IMR-90 (cell line): ENCODE data around the gene SIGLEC14. TPM values are rescaled to one million over a fixed set of nuclear protein-coding genes. Genes with fewer than 3 reads are reported as not detected.

ENCODE experiments used
- ATAC-seq: fragments of 200-7000 bp; cut with Tn5 transposase; 2 replicates; pipeline ENCODE4 v1.9.1; 2020; ENCODE audit warnings: low read depth, mild to moderate bottlenecking, moderate library complexity
- BruUV-seq: library from RNA; stranded (reverse); fragments of 400-500 nt; replicated peaks from 2 replicates; lab custom pipeline; 2021; lab: Mats Ljungman, UMichigan
- CTCF ChIA-PET: fragments of 300-600 bp; formaldehyde crosslinking; extraction: SDS; loops from one replicate; lab custom pipeline; 2021; ENCODE audit warnings: antibody characterized with exemption; lab: Yijun Ruan, JAX
- POLR2A ChIA-PET: fragments of 300-600 bp; sonication (Branson Sonifier 250); formaldehyde crosslinking; loops from one replicate; lab custom pipeline; 2022; ENCODE audit warnings: antibody characterized with exemption; ENCODE audit not compliant: unreplicated experiment; lab: Charles Lee
- DNase-seq: peaks from one replicate; pipeline ENCODE4 v3.0.0; 2013
- H2AFZ ChIP-seq: replicated peaks from 2 replicates; pipeline ENCODE3; 2013; ENCODE audit warnings: low read length, mild to moderate bottlenecking; ENCODE audit not compliant: poor library complexity
- H2AK5ac ChIP-seq: 2 replicates; pipeline ENCODE4 v1.6.1; 2013; ENCODE audit warnings: low read depth, low read length, inconsistent platforms
- H2AK9ac ChIP-seq: replicated peaks from 2 replicates; pipeline ENCODE3; 2013; ENCODE audit warnings: mild to moderate bottlenecking, low read depth, low read length, moderate library complexity; ENCODE audit not compliant: poor library complexity
- H2BK120ac ChIP-seq: 2 replicates; pipeline ENCODE4 v1.6.1; 2013; ENCODE audit warnings: low read depth, low read length, inconsistent platforms
- H2BK15ac ChIP-seq: 3 replicates; pipeline ENCODE4 v1.6.1; 2013; ENCODE audit warnings: low read depth, low read length, inconsistent platforms
- H2BK20ac ChIP-seq: 2 replicates; pipeline ENCODE4 v1.6.1; 2013; ENCODE audit warnings: low read depth, mild to moderate bottlenecking, inconsistent platforms, low read length, moderate library complexity
- H2BK5ac ChIP-seq: 2 replicates; pipeline ENCODE4 v1.6.1; 2013; ENCODE audit warnings: mild to moderate bottlenecking, low read depth, low read length, inconsistent platforms; ENCODE audit not compliant: poor library complexity, severe bottlenecking
- H3K14ac ChIP-seq: replicated peaks from 2 replicates; pipeline ENCODE4 v1.6.1; 2013; ENCODE audit warnings: low read depth, low read length, inconsistent platforms
- H3K18ac ChIP-seq: 2 replicates; pipeline ENCODE4 v1.6.1; 2013; ENCODE audit warnings: low read depth, low read length, control low read depth
- H3K23ac ChIP-seq: 2 replicates; pipeline ENCODE4 v1.6.1; 2013; ENCODE audit warnings: low read depth, low read length, inconsistent platforms
- H3K27ac ChIP-seq: 2 replicates; pipeline ENCODE4 v1.5.1; 2013; ENCODE audit warnings: mild to moderate bottlenecking, control low read depth, low read length; ENCODE audit not compliant: insufficient read depth
- H3K27me3 ChIP-seq: 2 replicates; pipeline ENCODE4 v1.6.1; 2013; ENCODE audit warnings: low read length; ENCODE audit not compliant: control insufficient read depth, insufficient read depth
- H3K36me3 ChIP-seq: 2 replicates; pipeline ENCODE4 v1.6.1; 2013; ENCODE audit warnings: low read length, mixed read lengths; ENCODE audit not compliant: control insufficient read depth, insufficient read depth
- H3K4ac ChIP-seq: 2 replicates; pipeline ENCODE4 v1.6.1; 2013; ENCODE audit warnings: low read depth, low read length, inconsistent platforms
- H3K4me1 ChIP-seq: 2 replicates; pipeline ENCODE4 v1.6.1; 2013; ENCODE audit warnings: low read length, mixed read lengths; ENCODE audit not compliant: control insufficient read depth, insufficient read depth
- H3K4me2 ChIP-seq: 2 replicates; pipeline ENCODE4 v1.6.1; 2013; ENCODE audit warnings: low read depth, mild to moderate bottlenecking, control low read depth, low read length, moderate library complexity
- H3K4me3 ChIP-seq: 2 replicates; pipeline ENCODE4 v1.5.1; 2013; ENCODE audit warnings: low read depth, mild to moderate bottlenecking, control low read depth, low read length, moderate library complexity; ENCODE audit not compliant: insufficient read depth
- H3K56ac ChIP-seq: 2 replicates; pipeline ENCODE4 v1.6.1; 2013; ENCODE audit warnings: low read length, inconsistent platforms; ENCODE audit not compliant: insufficient read depth; ENCODE audit errors: extremely low read depth
- H3K79me1 ChIP-seq, 2 experiments: 2 replicates each; pipeline ENCODE4 v1.6.1; 2013; ENCODE audit warnings: low read length in 2 of 2, inconsistent platforms in 1 of 2, low read depth in 1 of 2
- H3K9ac ChIP-seq: 2 replicates; pipeline ENCODE4 v1.6.1; 2013; ENCODE audit warnings: low read depth, low read length, control low read depth
- H3K9me1 ChIP-seq: 2 replicates; pipeline ENCODE4 v1.6.1; 2013; ENCODE audit warnings: low read length, inconsistent platforms; ENCODE audit not compliant: insufficient read depth
- H3K9me3 ChIP-seq: 2 replicates; pipeline ENCODE4 v1.6.1; 2013; ENCODE audit warnings: low read length; ENCODE audit not compliant: control insufficient read depth, insufficient read depth
- H4K20me1 ChIP-seq: 2 replicates; pipeline ENCODE4 v1.6.1; 2013; ENCODE audit warnings: low read length, inconsistent platforms; ENCODE audit not compliant: insufficient read depth
- H4K5ac ChIP-seq: 2 replicates; pipeline ENCODE4 v1.6.1; 2013; ENCODE audit warnings: mild to moderate bottlenecking, low read depth, low read length, control low read depth
- H4K8ac ChIP-seq, 2 experiments: 2 replicates each; pipeline ENCODE4 v1.6.1; 2013; ENCODE audit warnings: low read depth in 2 of 2, low read length in 2 of 2, control low read depth in 1 of 2, inconsistent platforms in 1 of 2
- H4K91ac ChIP-seq: 2 replicates; pipeline ENCODE4 v1.6.1; 2013; ENCODE audit warnings: low read depth, low read length, inconsistent platforms; ENCODE audit not compliant: insufficient read depth
- BHLHE40 ChIP-seq: fragments of 150-350 bp; IDR thresholded peaks from 2 replicates; pipeline ENCODE4 v1.6.1; 2016; ENCODE audit warnings: mild to moderate bottlenecking, low read depth, low read length
- CEBPB ChIP-seq: IDR thresholded peaks from 2 replicates; pipeline ENCODE4 v1.6.1; 2012; ENCODE audit warnings: low read depth, low read length, improper control_type of control experiment
- CHD1 ChIP-seq: IDR thresholded peaks from 2 replicates; pipeline ENCODE4 v1.6.1; 2012; ENCODE audit warnings: low read depth, low read length, improper control_type of control experiment
- FOS ChIP-seq: fragments of 150-350 bp; IDR thresholded peaks from 2 replicates; pipeline ENCODE4 v1.6.1; 2016; ENCODE audit warnings: low read depth, low read length
- MAFK ChIP-seq: IDR thresholded peaks from 2 replicates; pipeline ENCODE4 v1.6.1; 2012; ENCODE audit warnings: low read depth, low read length, improper control_type of control experiment
- MAZ ChIP-seq: IDR thresholded peaks from 2 replicates; pipeline ENCODE4 v1.6.1; 2012; ENCODE audit warnings: low read depth, mild to moderate bottlenecking, low read length, improper control_type of control experiment, moderate library complexity, borderline replicate concordance
- MXI1 ChIP-seq: IDR thresholded peaks from 2 replicates; pipeline ENCODE4 v1.6.1; 2012; ENCODE audit warnings: low read depth, mild to moderate bottlenecking, low read length, moderate library complexity, borderline replicate concordance
- NFE2L2 ChIP-seq: fragments of 150-350 bp; IDR thresholded peaks from 2 replicates; pipeline ENCODE4 v1.6.1; 2016; ENCODE audit warnings: low read depth, mild to moderate bottlenecking, low read length
- POLR2A ChIP-seq: IDR thresholded peaks from 2 replicates; pipeline ENCODE4 v1.6.1; 2012; ENCODE audit warnings: mild to moderate bottlenecking, low read depth, low read length
- RAD21 ChIP-seq: IDR thresholded peaks from 2 replicates; pipeline ENCODE4 v1.6.1; 2012; ENCODE audit warnings: low read length, improper control_type of control experiment
- RCOR1 ChIP-seq: IDR thresholded peaks from 2 replicates; pipeline ENCODE4 v1.6.1; 2012; ENCODE audit warnings: mild to moderate bottlenecking, low read length, improper control_type of control experiment; ENCODE audit not compliant: insufficient replicate concordance
- RFX5 ChIP-seq: IDR thresholded peaks from 2 replicates; pipeline ENCODE4 v1.8.0; 2012; ENCODE audit warnings: low read depth, mild to moderate bottlenecking, low read length, moderate library complexity
- SMC3 ChIP-seq: fragments of 150-350 bp; IDR thresholded peaks from 2 replicates; pipeline ENCODE4 v1.6.1; 2016; ENCODE audit warnings: low read depth, mild to moderate bottlenecking, antibody characterized with exemption, low read length, moderate library complexity
- WGBS, 2 experiments: methylation state at CpG; one replicate each; pipeline versions ENCODE4 v1.1.5 to v1.1.7; 2013; ENCODE audit warnings: missing lambda C conversion rate in 2 of 2; ENCODE audit not compliant: insufficient read length in 1 of 2; ENCODE audit errors: extremely low coverage in 2 of 2; 5-methylcytosine and 5-hydroxymethylcytosine counted together
- dilution Hi-C: fragments of 300-500 bp; cut with HindIII; formaldehyde crosslinking; loops from one replicate; pipeline ENCODE4 v1.14.3; 2018; ENCODE audit warnings: low sequenced_read_pairs; ENCODE audit not compliant: unreplicated experiment
- in situ Hi-C: fragments of 300-500 bp; cut with MboI; formaldehyde crosslinking; loops from 3 replicates; pipeline ENCODE4 v1.14.3; 2019; ENCODE audit warnings: low sequenced_read_pairs, inconsistent platforms, mixed read lengths
- intact Hi-C: fragments of 100-400 bp; cut with micrococcal nuclease; formaldehyde crosslinking; loops from 2 replicates; pipeline ENCODE4 v1.10.0; 2022
- polyA plus RNA-seq, 3 experiments: library from polyadenylated mRNA; depleted of rRNA; stranded (reverse); fragments of >200 nt; gene quantifications; 2 replicates each; pipeline ENCODE4 v1.2.3, GENCODE V29; 2012; ENCODE audit warnings: low replicate concordance in 1 of 3
- total RNA-seq: library from RNA; depleted of rRNA; stranded (reverse); fragments of >200 nt; gene quantifications from 2 replicates; pipeline ENCODE4 v1.2.3, GENCODE V29; 2012
- TF ChIP-seq, protein P1 (sequence below): conservative IDR thresholded peaks from 2 replicates; pipeline ENCODE4 v1.5.1; 2012; ENCODE audit warnings: mild to moderate bottlenecking, low read depth, low read length, improper control_type of control experiment
- TF ChIP-seq, protein P2 (sequence below): fragments of 150-350 bp; IDR thresholded peaks from 2 replicates; pipeline ENCODE4 v1.6.1; 2017; ENCODE audit warnings: mild to moderate bottlenecking, antibody characterized with exemption, low read length, low read depth
- TF ChIP-seq, protein P3 (sequence below): fragments of 150-350 bp; IDR thresholded peaks from 2 replicates; pipeline ENCODE4 v1.6.1; 2016; ENCODE audit warnings: low read depth, mild to moderate bottlenecking, low read length, moderate library complexity, borderline replicate concordance

The SIGLEC14 gene
- total and polyA plus RNA-seq, 2 of the 4 experiments (the other 2 are of a cell fraction) = not detected

DNA sequence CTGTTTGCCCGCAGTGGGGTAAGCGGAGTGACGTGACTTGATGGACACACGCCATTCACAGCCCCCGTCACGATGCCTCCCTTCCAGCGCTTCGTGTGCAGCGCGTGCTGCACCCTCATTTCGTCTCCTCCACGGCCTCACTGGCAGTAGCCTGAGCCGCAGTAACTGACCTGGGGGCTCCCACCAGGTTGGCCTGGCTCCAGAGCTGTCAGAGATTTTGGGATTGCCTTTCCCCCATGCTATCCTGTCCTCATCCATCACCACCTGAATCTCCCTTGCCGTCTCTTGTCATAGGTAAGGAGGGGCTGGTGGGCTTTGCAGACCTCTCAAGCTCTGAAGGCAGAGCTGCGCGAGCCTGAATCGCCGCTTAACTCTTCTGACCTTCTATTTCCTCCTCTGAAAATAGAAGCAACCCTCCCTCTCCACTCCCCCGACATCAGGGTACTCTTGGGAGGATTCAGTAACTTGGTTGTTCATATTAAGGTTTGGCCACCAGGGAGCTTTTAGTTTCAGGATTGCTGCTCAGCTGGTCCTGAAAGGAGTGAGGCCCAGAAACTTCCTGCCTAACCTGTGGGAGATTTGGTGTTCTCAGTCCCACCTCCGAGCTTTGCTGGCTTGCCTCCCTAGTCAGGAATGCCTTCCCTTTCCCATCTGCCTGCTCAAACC lies 44.3 kb downstream of the SIGLEC14 start:
- whole genome bisulfite sequencing, 2 experiments = 91% methylated on average over 5 of the region's 20 CpGs; no CpG with 5 or more reads in 1 of the 2 experiments

More for the DNA sequence above, 44.3 kb downstream of the SIGLEC14 start:
- in situ Hi-C loops (no loop called here), dilution Hi-C loops (no loop called here), intact Hi-C loops (no loop called here)
- Histone ChIP-seq H2BK15ac (no peak overlapping the region), H3K4me3 (no peak overlapping the region), H3K4me1 (no peaks in the 10 kb centered on the region), H3K79me1 (no peaks in the 10 kb centered on the region), H3K9me1 (no peaks in the 10 kb centered on the region), H3K27ac (no peak overlapping the region), H3K9ac (no peak overlapping the region), H3K23ac (no peak overlapping the region), H2BK20ac (no peak overlapping the region), H2BK120ac (no peak overlapping the region), H3K18ac (no peak overlapping the region), H4K20me1 (no peaks in the 10 kb centered on the region), H4K91ac (no peak overlapping the region), H2BK5ac (no peak overlapping the region), H4K5ac (no peak overlapping the region), H2AK5ac (no peak overlapping the region), H4K8ac (no peak overlapping the region), H2AFZ (no peak overlapping the region), H3K56ac (no peak overlapping the region; the same call in 1 of the 2 replicates), H3K27me3 (peaks cover 7% of the 10 kb centered on the region), H3K14ac (no peak overlapping the region), H2AK9ac (no peak overlapping the region), H3K4ac (no peak overlapping the region), H3K9me3 (no peaks in the 10 kb centered on the region), H3K4me2 (no peak overlapping the region), H3K36me3 (no peaks in the 10 kb centered on the region)
- no peak for DNase-seq
- ChIA-PET CTCF (interaction anchor here (1.1 kb wide), 1 partner anchor 123 kb away, joined by 5 read pairs; no protein-coding TSS in a partner anchor), POLR2A (no interaction called here)
- no peak for ATAC-seq
- no peak for TF ChIP-seq CHD1
- TF ChIP-seq, protein P1, sequence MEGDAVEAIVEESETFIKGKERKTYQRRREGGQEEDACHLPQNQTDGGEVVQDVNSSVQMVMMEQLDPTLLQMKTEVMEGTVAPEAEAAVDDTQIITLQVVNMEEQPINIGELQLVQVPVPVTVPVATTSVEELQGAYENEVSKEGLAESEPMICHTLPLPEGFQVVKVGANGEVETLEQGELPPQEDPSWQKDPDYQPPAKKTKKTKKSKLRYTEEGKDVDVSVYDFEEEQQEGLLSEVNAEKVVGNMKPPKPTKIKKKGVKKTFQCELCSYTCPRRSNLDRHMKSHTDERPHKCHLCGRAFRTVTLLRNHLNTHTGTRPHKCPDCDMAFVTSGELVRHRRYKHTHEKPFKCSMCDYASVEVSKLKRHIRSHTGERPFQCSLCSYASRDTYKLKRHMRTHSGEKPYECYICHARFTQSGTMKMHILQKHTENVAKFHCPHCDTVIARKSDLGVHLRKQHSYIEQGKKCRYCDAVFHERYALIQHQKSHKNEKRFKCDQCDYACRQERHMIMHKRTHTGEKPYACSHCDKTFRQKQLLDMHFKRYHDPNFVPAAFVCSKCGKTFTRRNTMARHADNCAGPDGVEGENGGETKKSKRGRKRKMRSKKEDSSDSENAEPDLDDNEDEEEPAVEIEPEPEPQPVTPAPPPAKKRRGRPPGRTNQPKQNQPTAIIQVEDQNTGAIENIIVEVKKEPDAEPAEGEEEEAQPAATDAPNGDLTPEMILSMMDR = no peak
- no peak for TF ChIP-seq RAD21
- TF ChIP-seq RCOR1 = no peak
- no peak for TF ChIP-seq MXI1
- TF ChIP-seq CEBPB = no peak
- no peak for TF ChIP-seq POLR2A
- TF ChIP-seq, protein P2, sequence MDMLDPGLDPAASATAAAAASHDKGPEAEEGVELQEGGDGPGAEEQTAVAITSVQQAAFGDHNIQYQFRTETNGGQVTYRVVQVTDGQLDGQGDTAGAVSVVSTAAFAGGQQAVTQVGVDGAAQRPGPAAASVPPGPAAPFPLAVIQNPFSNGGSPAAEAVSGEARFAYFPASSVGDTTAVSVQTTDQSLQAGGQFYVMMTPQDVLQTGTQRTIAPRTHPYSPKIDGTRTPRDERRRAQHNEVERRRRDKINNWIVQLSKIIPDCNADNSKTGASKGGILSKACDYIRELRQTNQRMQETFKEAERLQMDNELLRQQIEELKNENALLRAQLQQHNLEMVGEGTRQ = no peak
- no peak for TF ChIP-seq MAFK
- no peak for TF ChIP-seq SMC3
- no peak for TF ChIP-seq RFX5
- TF ChIP-seq, protein P3, sequence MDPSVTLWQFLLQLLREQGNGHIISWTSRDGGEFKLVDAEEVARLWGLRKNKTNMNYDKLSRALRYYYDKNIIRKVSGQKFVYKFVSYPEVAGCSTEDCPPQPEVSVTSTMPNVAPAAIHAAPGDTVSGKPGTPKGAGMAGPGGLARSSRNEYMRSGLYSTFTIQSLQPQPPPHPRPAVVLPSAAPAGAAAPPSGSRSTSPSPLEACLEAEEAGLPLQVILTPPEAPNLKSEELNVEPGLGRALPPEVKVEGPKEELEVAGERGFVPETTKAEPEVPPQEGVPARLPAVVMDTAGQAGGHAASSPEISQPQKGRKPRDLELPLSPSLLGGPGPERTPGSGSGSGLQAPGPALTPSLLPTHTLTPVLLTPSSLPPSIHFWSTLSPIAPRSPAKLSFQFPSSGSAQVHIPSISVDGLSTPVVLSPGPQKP = no peak
- TF ChIP-seq MAZ = no peak
- TF ChIP-seq FOS = no peak
- no peak for TF ChIP-seq BHLHE40
- TF ChIP-seq NFE2L2 = no peak
- BruUV-seq = no TSS peak
